Pancreas (tissue), 10 donors: ENCODE results near the gene PRPF8. TPM values are rescaled to one million over a fixed set of nuclear protein-coding genes. Genes with fewer than 3 reads are reported as not detected.

ENCODE experiments used
- ATAC-seq, 4 donors: fragments of 200-7000 bp; cut with Tn5 transposase; one replicate each; pipeline versions ENCODE4 v1.8.0 to v1.9.1; 2020; ENCODE audit warnings: mild to moderate bottlenecking in 4 of 4, moderate library complexity in 4 of 4
- DNase-seq, 6 donors: peaks; one replicate each; pipeline ENCODE4 v3.0.0-alpha.2; 2020
- FAIRE-seq: peaks from 2 replicates; lab custom pipeline; 2012; peaks lifted over from hg19 to GRCh38; lab: Jason Lieb, UNC
- H3K27ac ChIP-seq, 4 donors: fragments of 200-600 bp; sonication (generic); 1 replicate in 3 of 4; 2 replicates in 1 of 4; pipeline versions ENCODE4 v1.5.0 to v1.8.0; 2020
- H3K27me3 ChIP-seq, 4 donors: fragments of 200-600 bp; one replicate each; pipeline ENCODE4 v1.8.0; 2021
- H3K36me3 ChIP-seq, 3 donors: fragments of 200-600 bp; sonication (generic) in 1 of 3; one replicate each; pipeline versions ENCODE4 v1.5.0 to v1.8.0; 2020 to 2021
- H3K4me1 ChIP-seq, 3 donors: fragments of 200-600 bp; one replicate each; pipeline ENCODE4 v1.8.0; 2021
- H3K4me3 ChIP-seq, 4 donors: fragments of 200-600 bp; sonication (generic) in 2 of 4; one replicate each; pipeline versions ENCODE4 v1.5.0 to v1.8.0; 2020 to 2021
- H3K9me3 ChIP-seq, 4 donors: fragments of 200-600 bp; one replicate each; pipeline ENCODE4 v1.8.0; 2021
- CTCF ChIP-seq, 4 donors: fragments of 200-600 bp; sonication (generic) in 3 of 4; IDR thresholded peaks; one replicate each; pipeline versions ENCODE4 v1.5.0 to v1.8.0; 2021; ENCODE audit warnings: antibody characterized with exemption in 4 of 4
- WGBS, 2 donors: extraction: QIAGEN DNeasy Blood & Tissue Kit; methylation state at CpG; one replicate each; pipeline ENCODE4 v1.1.7; 2013; 5-methylcytosine and 5-hydroxymethylcytosine counted together
- intact Hi-C, 3 donors: fragments of 100-400 bp; cut with DNase I; formaldehyde crosslinking; loops; one replicate each; pipeline versions ENCODE4 v1.11.1 to v1.14.2; 2022
- polyA plus RNA-seq, 2 donors: library from polyadenylated mRNA; stranded (reverse); fragments of 200-250 nt; gene quantifications; one replicate each; pipeline ENCODE4 v1.2.3, GENCODE V29; 2013
- total RNA-seq, 6 donors: library from RNA; stranded (reverse); fragmentation: NEBNext Ultra II Directional in 4 of 6; extraction: Animal tissue kit (Norgen Biotek cat#: 25700) in 4 of 6; gene quantifications; one replicate each; pipeline versions ENCODE4 v1.2.1 to v1.2.4, GENCODE V29; 2021 to 2023
- donor health status: healthy with polysubstance abuse.
- donor health status: DM: no; HTN: no; CAD: no; lungs with moderate emphysema.
- donor health status: DM: no; HTN: no; CAD: no.
- donor health status: control.
- donor health status: control.
- donor health status: Bipolar disorder and iron deficiency.
- donor health status: DM: yes; HTN: yes; CAD: no.
- donor health status: DM: no; HTN: no; CAD: no.
- donor health status: DM: no; HTN: no; CAD: no.
- donor health status: DM: yes; HTN: yes; CAD: no.

Gene PRPF8
- total and polyA plus RNA-seq, 8 donors, result 78.9 to 129 (median 97.7) TPM

- FAIRE-seq, result peak; percentile 90
Observed at GRCh38 chr17:1716912-1717695, 32.4 kb upstream of the PRPF8 start.

GRCh38 chr17:1716076-1716911 is 31.6 kb upstream of the PRPF8 start:
- no peak for TF ChIP-seq CTCF (IDR thresholded peaks at IDR 0.05)
- Histone ChIP-seq H3K36me3 (no peaks in the 10 kb centered on the region), H3K27ac (peak overlapping the region; percentile 96 to 99 (median 98)), H3K9me3 (no peaks in the 10 kb centered on the region), H3K4me3 (peak overlapping the region; percentile 77 to 90 (median 83)), H3K27me3 (no peaks in the 10 kb centered on the region), H3K4me1 (peaks cover 10 to 26% (median 17%) of the 10 kb centered on the region in 3 donors)
- ATAC-seq (peak; percentile 74 to 83 (median 76)), DNase-seq (peak; percentile 99 to 100 (median 100)), FAIRE-seq (peak; percentile 97)
- WGBS, 2 donors, result 0 to 1% methylated on average over 70 of the region's 70 CpGs
- intact Hi-C loops, result no loop called here

More at GRCh38 chr17:1716912-1717695, 32.4 kb upstream of the PRPF8 start:
- H3K27me3 ChIP-seq, result no peaks in the 10 kb centered on the region
- TF ChIP-seq CTCF (IDR thresholded peaks at IDR 0.05), result no peak
- peak overlapping the region; percentile 64 to 83 (median 74) for H3K4me3 ChIP-seq
- DNase-seq (peak; percentile 73 to 95 (median 90)), ATAC-seq (peak; percentile 63 to 81 (median 74))
- no peaks in the 10 kb centered on the region for H3K9me3 ChIP-seq
- H3K27ac ChIP-seq, result peak overlapping the region; percentile 91 to 99 (median 98)
- WGBS, 2 donors, result 0 to 1% methylated on average over 13 of the region's 13 CpGs
- peaks cover 10 to 26% (median 17%) of the 10 kb centered on the region in 3 donors for H3K4me1 ChIP-seq
- intact Hi-C loops, result no loop called here
- H3K36me3 ChIP-seq, result no peaks in the 10 kb centered on the region

- Histone ChIP-seq H3K4me1 (peaks cover 10 to 29% (median 17%) of the 10 kb centered on the region in 3 donors), H3K27me3 (no peaks in the 10 kb centered on the region), H3K27ac (peak overlapping the region; percentile 80 to 96 (median 86)), H3K9me3 (no peaks in the 10 kb centered on the region), H3K36me3 (no peaks in the 10 kb centered on the region), H3K4me3 (peak overlapping the region; percentile 68 to 90 (median 80))
- 1% methylated on average over 14 to 23 of the region's 23 CpGs for WGBS, 2 donors
- TF ChIP-seq CTCF (IDR thresholded peaks at IDR 0.05), result no peak
- DNase-seq (no peak), ATAC-seq (no peak), FAIRE-seq (no peak)
- intact Hi-C loops, result no loop called here
Observed at GRCh38 chr17:1715803-1716075, 31.1 kb upstream of the PRPF8 start.

GRCh38 chr17:1714980-1715802 is 30.5 kb upstream of the PRPF8 start:
- Histone ChIP-seq H3K4me3 (peak overlapping the region; percentile 68 to 90 (median 80)), H3K36me3 (no peaks in the 10 kb centered on the region), H3K9me3 (no peaks in the 10 kb centered on the region), H3K27ac (peak overlapping the region; percentile 80 to 96 (median 86)), H3K27me3 (no peaks in the 10 kb centered on the region), H3K4me1 (peaks cover 13 to 25% (median 17%) of the 10 kb centered on the region in 3 donors)
- 1 to 4% methylated on average over 17 to 32 of the region's 32 CpGs for WGBS, 2 donors
- DNase-seq (peak; percentile 83 to 94 (median 89)), FAIRE-seq (no peak), ATAC-seq (peak; percentile 34 to 53 (median 51))
- intact Hi-C loops, result no loop called here
- TF ChIP-seq CTCF (IDR thresholded peaks at IDR 0.05), result no peak
